Activated CD8-positive, alpha-beta memory T cell treated with anti-CD3 and anti-CD28 coated beads for 1 hour (primary cell): ENCODE results near the gene TNFAIP6.
A peak's percentile ranks its signal among the peaks of the same experiment; 100 is the strongest.

Source experiments
- DNase-seq, 2 donors: peaks; one replicate each; pipeline ENCODE4 v3.0.0-alpha.2; 2020; ENCODE audit warnings: low read depth in 1 of 2; ENCODE audit errors: extremely low read depth in 1 of 2

Gene TNFAIP6

GRCh38 chr2:151359768-151360461 is 2.5 kb downstream of the TNFAIP6 start:
- DNase-seq = no peak

- no peak for DNase-seq
These were observed 4.4 kb downstream of the TNFAIP6 start for GRCh38 chr2:151361674-151362370.

- no peak for DNase-seq
These were observed 6.3 kb downstream of the TNFAIP6 start for GRCh38 chr2:151363709-151364108.

GRCh38 chr2:151367571-151367970 is 10.2 kb downstream of the TNFAIP6 start:
- no peak for DNase-seq

GRCh38 chr2:151374436-151374835 is 17.0 kb downstream of the TNFAIP6 start:
- DNase-seq = no peak

GRCh38 chr2:151379169-151379568 is 21.8 kb downstream of the TNFAIP6 start:
- DNase-seq = no peak

- no peak for DNase-seq
These were observed 23.3 kb downstream of the TNFAIP6 start for GRCh38 chr2:151380580-151381235.

- no peak for DNase-seq
These were observed 23.9 kb downstream of the TNFAIP6 start for GRCh38 chr2:151381266-151381665.

- DNase-seq = no peak
These were observed 30.6 kb downstream of the TNFAIP6 start for GRCh38 chr2:151388011-151388410.

GRCh38 chr2:151391436-151391835 is 34.0 kb downstream of the TNFAIP6 start:
- no peak for DNase-seq

- DNase-seq = no peak
These were observed 37.1 kb downstream of the TNFAIP6 start for GRCh38 chr2:151394509-151394908.

- DNase-seq = no peak
These were observed 38.4 kb downstream of the TNFAIP6 start for GRCh38 chr2:151395509-151396374.

- no peak for DNase-seq
These were observed 42.6 kb downstream of the TNFAIP6 start for GRCh38 chr2:151399981-151400380.

- no peak for DNase-seq
These were observed 43.8 kb downstream of the TNFAIP6 start for GRCh38 chr2:151401149-151401548.

GRCh38 chr2:151403914-151404313 is 46.5 kb downstream of the TNFAIP6 start:
- no peak for DNase-seq

- DNase-seq = no peak
These were observed 48.0 kb downstream of the TNFAIP6 start for GRCh38 chr2:151405376-151405775.

- DNase-seq = no peak
These were observed 49.9 kb downstream of the TNFAIP6 start for GRCh38 chr2:151407281-151407680.

- DNase-seq = no peak
These were observed 51.6 kb downstream of the TNFAIP6 start for GRCh38 chr2:151408788-151409600.

- DNase-seq = peak; percentile 25 to 57
These were observed 52.5 kb downstream of the TNFAIP6 start, which contains the start of gene RIF1 for GRCh38 chr2:151409601-151410484. Gene RIF1 (plus strand): TSS chr2:151409902. CDS start chr2:151410424, 522 bp downstream.
